ENCODE measurements around the gene CDH24.

The CDH24 gene

DNA sequence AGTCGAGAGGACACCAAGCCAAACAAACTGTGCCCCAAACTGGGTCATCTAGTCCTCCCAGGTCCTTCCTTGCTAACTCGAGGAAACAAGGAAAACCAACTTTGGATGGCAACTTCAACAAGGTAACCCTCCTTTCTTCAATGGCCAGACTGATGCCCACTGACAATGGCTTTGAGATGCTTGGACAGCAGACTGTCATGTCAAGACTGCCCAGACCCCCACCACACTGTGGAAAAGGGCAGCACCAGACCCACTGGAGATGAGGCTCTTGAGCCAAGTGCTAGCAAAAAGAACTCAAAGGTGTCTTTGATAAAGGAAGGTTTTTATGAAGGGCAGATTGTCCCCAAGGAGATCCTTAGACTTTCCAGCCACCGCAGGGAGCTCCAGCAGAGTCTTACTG is 9.0 kb upstream of the CDH24 start:
- no peak for DNase-seq (ENCODE audit: low read depth)

- DNase-seq (ENCODE audit: low read depth) = no peak
Measured at GRCh38 chr14:23063601-23064000, 6.3 kb upstream of the CDH24 start.

- DNase-seq (ENCODE audit: low read depth) = no peak
Measured at GRCh38 chr14:23062002-23062401, 4.7 kb upstream of the CDH24 start.

DNA sequence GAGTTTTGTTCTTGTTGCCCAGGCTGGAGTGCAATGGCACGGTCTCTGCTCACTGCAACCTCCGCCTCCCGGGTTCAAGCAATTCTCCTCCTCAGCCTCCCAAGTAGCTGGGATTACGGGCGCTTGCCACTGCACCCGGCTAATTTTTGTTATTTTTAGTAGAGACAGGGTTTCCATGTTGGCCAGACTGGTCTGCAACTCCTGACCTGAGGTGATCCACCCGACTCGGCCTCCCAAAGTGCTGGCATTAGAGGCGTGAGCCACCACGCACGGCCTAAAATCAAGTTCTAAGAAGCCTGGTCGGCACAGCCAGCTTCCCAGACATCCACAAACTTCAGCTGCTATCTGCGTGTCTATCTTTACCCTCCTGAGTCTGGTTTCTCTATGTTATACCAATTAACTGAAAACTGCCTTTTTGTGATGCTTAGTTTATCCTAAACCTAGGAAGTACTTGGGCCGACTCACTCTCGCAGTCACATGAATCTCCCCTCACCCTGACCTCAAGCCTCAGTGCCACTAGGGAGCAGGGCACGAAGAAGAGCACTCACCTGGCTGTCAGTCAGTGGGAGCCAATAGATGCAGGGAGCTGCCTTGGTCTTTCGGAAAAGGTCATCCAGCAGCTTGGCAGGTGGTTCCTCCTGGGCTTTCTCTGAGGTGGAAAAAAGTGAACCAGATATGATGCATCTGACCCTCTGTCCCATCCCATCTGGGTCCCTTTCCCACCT is 3.4 kb upstream of the CDH24 start:
- DNase-seq (ENCODE audit: low read depth) = no peak

DNA sequence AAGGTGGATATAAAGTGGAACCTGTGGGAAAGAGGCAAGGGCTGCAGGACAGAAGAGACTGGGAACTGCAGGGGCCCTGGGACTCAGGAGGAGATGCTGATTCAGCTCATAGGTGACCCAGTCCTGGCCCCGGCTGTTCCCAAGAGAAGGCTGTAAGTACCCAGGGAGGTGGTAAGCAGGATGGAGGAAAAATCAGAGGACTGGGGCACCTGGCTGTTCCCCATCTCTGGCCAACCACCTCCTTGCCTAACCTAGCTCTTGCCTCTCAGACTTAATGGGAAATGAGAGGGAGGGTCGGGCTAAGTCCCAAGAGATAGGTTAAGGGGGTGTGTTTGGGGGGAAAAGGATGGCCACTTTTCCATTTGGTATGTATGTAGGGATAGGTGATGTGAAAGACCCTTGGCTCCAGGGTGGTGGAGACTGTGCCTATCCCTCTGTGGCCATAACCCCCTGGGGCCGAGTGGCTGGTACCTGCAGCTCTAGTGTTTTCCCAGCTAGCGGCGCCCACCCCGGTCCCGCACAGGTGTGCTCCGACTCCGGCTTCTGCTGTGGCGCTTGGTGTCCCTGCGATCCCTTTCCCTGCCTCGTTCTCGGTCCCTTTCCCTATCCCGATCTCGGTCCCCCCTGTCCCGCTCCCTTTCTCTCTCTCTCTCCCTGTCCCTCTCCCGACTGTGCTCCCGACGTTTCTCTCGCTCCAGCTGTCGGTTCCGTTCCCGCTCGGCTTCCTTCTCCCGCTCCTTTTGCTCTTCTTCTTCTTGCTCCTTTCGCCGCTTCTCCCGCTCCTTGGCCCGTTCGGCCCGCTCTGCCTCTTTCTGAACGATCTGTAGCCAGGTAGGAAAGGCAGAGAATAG is 1.6 kb upstream of the CDH24 start:
- no peak for DNase-seq (ENCODE audit: low read depth)

GRCh38 chr14:23057757-23058653 is 685 bp upstream of the CDH24 start:
- peak; percentile 79 for DNase-seq (ENCODE audit: low read depth)

- peak; percentile 54 for DNase-seq (ENCODE audit: low read depth)
Measured at GRCh38 chr14:23056145-23056955, 970 bp downstream of the CDH24 start.

DNA sequence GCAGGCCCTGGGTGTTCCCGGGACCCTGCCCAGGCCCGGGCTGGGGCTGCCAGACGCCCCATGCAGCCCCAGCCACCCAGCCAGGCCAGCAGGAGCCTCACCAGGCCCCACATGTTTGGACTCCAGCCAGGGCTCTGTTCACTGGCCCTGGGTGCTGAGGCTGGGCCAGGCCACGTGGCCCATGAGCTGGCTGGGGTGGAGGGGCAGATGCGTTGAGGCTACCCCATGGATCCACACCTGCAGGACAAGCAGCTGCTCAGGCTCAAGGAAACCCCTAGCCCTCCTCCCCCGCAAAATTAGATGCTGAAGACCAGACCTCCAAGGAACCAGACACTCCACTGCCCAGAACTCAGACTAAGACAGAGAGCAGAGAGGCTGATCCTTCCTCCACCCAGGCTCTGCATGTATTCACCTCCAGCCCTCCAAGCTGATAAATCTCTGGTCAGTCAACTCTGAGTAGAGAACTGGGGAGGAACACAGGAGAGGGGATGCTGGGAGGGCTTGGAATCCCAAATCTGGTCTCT is 1.6 kb downstream of the CDH24 start:
- DNase-seq (ENCODE audit: low read depth) = no peak

- DNase-seq (ENCODE audit: low read depth) = no peak
Measured at GRCh38 chr14:23055147-23055550, 2.2 kb downstream of the CDH24 start.

DNA sequence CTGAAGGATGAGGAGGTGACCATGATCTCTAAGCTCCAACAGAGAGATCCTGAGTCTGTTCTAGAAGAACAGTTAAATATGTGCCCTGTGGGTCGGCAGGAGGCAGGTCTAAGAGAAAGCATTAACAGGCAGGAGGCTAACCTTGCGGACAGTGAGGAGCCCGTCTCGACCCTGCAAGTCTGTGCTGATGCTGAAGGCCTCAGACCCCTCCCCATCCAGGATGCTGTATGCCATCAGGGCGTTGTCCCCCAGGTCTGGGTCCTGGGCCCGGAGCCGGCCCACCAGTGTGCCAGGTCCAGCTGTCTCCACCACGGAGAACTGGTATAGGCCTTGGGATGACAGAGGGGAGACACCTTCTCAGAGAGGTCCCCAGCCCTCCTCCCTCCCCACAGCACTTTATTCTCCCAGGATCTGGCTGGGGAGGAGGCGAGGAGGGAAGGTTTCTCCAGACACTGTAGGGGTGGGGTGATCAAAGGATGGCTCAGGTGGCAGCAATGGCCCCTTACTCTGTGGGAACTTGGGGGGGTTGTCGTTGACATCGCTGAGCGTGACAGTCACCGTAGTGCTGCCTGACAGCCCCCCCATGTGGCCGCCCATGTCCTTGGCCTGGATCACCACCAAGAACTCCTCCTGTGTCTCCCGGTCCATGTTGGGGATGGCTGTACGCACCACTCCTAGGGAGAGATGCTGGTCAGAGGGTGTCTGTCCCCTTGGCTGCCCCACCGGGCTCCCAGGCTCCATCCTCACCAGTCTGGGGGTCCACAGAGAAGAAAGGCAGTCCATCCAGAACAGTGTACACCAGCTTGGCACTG is 3.1 kb downstream of the CDH24 start:
- no peak for DNase-seq (ENCODE audit: low read depth)

DNA sequence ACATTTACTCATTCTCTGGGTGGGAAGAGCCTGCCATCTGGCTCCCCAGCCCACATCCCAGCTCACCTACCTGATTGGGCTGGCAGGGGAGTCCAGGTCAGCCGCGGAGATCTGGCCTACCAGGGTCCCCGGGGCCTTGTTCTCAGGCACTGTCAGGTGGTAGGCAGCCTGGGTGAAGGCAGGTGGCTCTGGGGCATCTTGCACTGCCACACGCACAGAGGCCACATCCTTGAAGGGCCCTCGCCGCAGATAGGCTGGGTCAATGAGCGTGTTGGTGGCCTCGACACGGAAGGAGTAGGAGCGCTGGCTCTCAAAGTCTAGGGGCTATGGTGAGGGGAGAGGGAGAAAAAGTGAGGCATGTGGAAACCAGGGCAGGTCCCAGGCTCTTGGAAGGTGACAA is 3.9 kb downstream of the CDH24 start:
- no peak for DNase-seq (ENCODE audit: low read depth)

- no peak for DNase-seq (ENCODE audit: low read depth)
Measured at GRCh38 chr14:23052671-23053070, 4.6 kb downstream of the CDH24 start.

DNA sequence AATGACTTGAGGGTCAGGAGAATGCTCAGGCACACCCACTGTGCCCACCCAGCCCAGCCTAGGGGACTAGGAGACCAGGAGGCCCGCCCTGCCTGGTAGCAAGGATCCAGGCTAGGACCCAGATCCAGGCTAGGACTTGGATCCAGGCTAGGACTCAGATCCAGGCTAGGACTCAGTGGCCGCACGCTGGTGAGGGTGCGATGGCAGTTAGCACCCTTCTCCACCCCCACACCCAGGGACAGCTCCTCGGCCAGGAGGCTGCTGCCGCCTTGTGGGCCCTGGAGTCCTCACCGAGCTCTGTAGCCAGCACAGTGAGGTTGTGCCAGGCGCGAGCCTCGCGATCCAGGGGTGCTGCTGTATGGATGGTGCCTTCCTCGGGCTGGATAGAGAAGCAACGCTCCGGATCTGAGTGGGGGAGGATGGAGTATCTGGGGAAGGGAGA is 5.1 kb downstream of the CDH24 start:
- DNase-seq (ENCODE audit: low read depth) = no peak

DNA sequence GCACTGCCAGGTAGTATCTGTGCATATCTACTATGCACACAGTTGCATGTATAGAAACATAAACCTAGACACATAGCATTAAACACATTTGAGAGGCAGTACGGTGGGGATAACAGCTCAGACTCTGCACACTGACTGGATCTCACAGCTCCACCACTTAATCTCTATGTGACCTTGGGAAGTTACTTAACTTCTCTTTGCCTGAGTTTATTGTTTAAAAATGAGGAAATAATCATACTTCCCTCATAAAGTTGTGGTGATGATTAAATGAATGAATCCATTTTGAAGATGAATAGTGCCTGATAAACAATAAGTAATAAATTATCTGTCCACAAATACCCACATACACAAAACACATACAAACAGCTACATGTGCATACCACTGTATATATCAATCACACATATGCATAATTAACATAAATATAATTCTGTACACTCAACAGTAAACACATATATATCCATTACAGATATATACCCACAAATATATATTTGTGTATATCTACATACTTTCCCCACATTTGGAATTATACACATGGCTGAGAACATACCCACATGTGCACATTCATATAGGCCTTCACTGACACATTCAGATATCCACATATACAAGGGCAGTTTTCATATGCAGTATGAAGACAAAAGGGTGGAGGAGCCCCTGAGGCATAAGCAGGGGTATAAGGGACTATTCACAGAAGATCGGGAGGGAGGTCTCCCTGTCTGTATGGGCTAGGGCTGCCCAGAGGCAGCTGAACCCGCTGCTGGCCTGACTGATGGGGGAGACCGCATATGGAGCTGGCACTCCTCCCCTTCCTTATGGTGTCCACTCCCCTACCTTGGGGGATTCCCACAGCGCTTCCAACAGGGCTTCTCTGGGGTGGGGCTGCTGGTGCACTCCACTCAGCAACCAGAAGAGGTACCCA is 5.9 kb downstream of the CDH24 start:
- no peak for DNase-seq (ENCODE audit: low read depth)

DNA sequence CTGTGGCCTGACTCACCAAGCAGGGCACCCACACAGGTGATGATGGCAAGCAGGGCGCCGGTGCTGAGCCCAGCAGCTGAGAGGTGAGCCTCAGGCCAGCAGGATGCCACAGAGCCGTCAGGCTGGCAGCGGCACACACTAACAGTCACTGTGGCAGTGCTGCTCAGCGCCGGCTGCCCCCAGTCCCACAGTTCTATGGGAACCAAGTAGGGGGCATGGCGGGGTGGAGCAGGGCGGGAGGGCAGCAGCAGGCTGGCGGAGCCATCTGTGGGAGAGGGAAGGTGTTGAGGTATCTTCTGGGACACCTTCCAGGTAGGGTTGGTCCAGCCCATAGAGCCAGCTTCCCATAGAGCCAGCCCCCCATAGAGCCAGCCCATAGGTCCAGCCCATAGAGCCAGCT is 8.3 kb downstream of the CDH24 start:
- DNase-seq (ENCODE audit: low read depth) = no peak

GRCh38 chr14:23047751-23048693 is 9.3 kb downstream of the CDH24 start:
- DNase-seq (ENCODE audit: low read depth) = no peak

- no peak for DNase-seq (ENCODE audit: low read depth)
Measured at GRCh38 chr14:23047034-23047634, 10.2 kb downstream of the CDH24 start.
